ENCODE measurements around the gene DYRK1A. TPM values are rescaled to one million over a fixed set of nuclear protein-coding genes. Genes with fewer than 3 reads are reported as not detected.
A peak's percentile ranks its signal among the peaks of the same experiment; 100 is the strongest.

Gene DYRK1A
- total and polyA plus RNA-seq, 10 of the 15 experiments (the other 5 are each of a cell fraction or from before 2014, with no cell fraction given) = 2.4 to 68.6 (median 30.7) TPM

DNA sequence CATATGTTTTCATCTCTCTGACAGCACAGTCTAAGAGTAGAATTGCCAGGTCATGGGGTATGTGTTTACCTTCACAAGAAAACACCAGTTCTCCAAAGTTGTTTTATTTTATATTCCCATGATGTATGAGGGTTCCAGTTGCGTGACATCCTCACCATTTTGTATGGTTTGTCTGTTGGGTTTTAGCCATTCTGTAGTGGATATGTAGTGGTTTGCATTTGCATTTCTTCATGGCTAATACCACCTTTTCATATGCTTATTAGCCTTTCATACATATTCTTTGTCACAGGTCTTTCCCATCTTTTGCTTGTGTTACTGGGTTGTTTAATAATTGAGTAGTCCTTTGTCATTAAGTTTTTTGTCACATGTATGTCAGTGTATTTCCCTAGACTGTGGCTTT, 132.1 kb downstream of the DYRK1A start:
- Histone ChIP-seq H3K36me3 (ENCODE audit: control insufficient read depth in 2 of 2, insufficient read depth in 2 of 2, low read length in 1 of 2) (peaks cover 2 to 29% of the 10 kb centered on the region in 2 experiments; a peak in 2 of 4 replicates), H3K27me3 (replicated peaks in 1 of 2; ENCODE audit: control insufficient read depth in 2 of 2, insufficient read depth in 2 of 2, low read length in 1 of 2) (no peaks in the 10 kb centered on the region), H3K4me2 (ENCODE audit: control insufficient read depth, insufficient read depth) (no peak overlapping the region), H3K4me3 (no peak overlapping the region), H3K27ac (ENCODE audit: control insufficient read depth, insufficient read depth) (no peak overlapping the region), H3K9ac (ENCODE audit: control insufficient read depth, insufficient read depth, low read length) (no peak overlapping the region), H4K20me1 (ENCODE audit: control insufficient read depth, insufficient read depth) (no peaks in the 10 kb centered on the region), H3K4me1 (ENCODE audit: control insufficient read depth, insufficient read depth, low read length) (no peaks in the 10 kb centered on the region), H3K79me2 (ENCODE audit: control insufficient read depth, insufficient read depth, low read length) (no peaks in the 10 kb centered on the region; the same call in 1 of the 2 replicates), H3K9me3 (replicated peaks; ENCODE audit: control insufficient read depth, insufficient read depth, low read length) (no peaks in the 10 kb centered on the region), H2AFZ (ENCODE audit: control insufficient read depth, low read depth, low read length) (no peak overlapping the region)
- DNase-seq (ENCODE audit: low read depth, low spot score) (no peak), ATAC-seq (no peak), FAIRE-seq (no peak)
- intact Hi-C loops (cut with micrococcal nuclease; ENCODE audit: unreplicated experiment) = loop anchor here (10.0 kb wide), 1 partner anchor 334 kb away; no protein-coding TSS in a partner anchor
- BruUV-seq (replicated peaks) = TSS peak; percentile 30
- RAD21 ChIA-PET (ENCODE audit: unreplicated experiment) = no interaction called here
- 100% methylated on average over 1 of the region's 1 CpG for WGBS (ENCODE audit: insufficient coverage, insufficient replicate concordance, low lambda C conversion rate, missing lambda C conversion rate)
- CTCF ChIA-PET = no interaction called here
- POLR2A ChIA-PET = no interaction called here
- in situ Hi-C loops (cut with MboI) = no loop called here
- SMC1A ChIA-PET (ENCODE audit: uncharacterized antibody, unreplicated experiment) = interaction anchor here (1.4 kb wide), 1 partner anchor 65 kb away, joined by 3 read pairs; no protein-coding TSS in a partner anchor
- TF ChIP-seq TARDBP (IDR thresholded peaks at IDR 0.05; ENCODE audit: borderline replicate concordance) (no peak), POLR2AphosphoS5 (IDR thresholded peaks at IDR 0.05; ENCODE audit: low read length) (no peak), ASH2L (IDR thresholded peaks at IDR 0.05; ENCODE audit: borderline replicate concordance, low read depth) (no peak), RELA (IDR thresholded peaks at IDR 0.05; ENCODE audit: borderline replicate concordance, partially characterized antibody) (no peak)
- TF ChIP-seq, protein P1, sequence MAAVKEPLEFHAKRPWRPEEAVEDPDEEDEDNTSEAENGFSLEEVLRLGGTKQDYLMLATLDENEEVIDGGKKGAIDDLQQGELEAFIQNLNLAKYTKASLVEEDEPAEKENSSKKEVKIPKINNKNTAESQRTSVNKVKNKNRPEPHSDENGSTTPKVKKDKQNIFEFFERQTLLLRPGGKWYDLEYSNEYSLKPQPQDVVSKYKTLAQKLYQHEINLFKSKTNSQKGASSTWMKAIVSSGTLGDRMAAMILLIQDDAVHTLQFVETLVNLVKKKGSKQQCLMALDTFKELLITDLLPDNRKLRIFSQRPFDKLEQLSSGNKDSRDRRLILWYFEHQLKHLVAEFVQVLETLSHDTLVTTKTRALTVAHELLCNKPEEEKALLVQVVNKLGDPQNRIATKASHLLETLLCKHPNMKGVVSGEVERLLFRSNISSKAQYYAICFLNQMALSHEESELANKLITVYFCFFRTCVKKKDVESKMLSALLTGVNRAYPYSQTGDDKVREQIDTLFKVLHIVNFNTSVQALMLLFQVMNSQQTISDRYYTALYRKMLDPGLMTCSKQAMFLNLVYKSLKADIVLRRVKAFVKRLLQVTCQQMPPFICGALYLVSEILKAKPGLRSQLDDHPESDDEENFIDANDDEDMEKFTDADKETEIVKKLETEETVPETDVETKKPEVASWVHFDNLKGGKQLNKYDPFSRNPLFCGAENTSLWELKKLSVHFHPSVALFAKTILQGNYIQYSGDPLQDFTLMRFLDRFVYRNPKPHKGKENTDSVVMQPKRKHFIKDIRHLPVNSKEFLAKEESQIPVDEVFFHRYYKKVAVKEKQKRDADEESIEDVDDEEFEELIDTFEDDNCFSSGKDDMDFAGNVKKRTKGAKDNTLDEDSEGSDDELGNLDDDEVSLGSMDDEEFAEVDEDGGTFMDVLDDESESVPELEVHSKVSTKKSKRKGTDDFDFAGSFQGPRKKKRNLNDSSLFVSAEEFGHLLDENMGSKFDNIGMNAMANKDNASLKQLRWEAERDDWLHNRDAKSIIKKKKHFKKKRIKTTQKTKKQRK (IDR thresholded peaks at IDR 0.05; ENCODE audit: low read depth, low read length) = no peak
- TF ChIP-seq, protein P2, sequence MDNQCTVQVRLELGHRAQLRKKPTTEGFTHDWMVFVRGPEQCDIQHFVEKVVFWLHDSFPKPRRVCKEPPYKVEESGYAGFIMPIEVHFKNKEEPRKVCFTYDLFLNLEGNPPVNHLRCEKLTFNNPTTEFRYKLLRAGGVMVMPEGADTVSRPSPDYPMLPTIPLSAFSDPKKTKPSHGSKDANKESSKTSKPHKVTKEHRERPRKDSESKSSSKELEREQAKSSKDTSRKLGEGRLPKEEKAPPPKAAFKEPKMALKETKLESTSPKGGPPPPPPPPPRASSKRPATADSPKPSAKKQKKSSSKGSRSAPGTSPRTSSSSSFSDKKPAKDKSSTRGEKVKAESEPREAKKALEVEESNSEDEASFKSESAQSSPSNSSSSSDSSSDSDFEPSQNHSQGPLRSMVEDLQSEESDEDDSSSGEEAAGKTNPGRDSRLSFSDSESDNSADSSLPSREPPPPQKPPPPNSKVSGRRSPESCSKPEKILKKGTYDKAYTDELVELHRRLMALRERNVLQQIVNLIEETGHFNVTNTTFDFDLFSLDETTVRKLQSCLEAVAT (IDR thresholded peaks at IDR 0.05) = no peak
- TF ChIP-seq, protein P3, sequence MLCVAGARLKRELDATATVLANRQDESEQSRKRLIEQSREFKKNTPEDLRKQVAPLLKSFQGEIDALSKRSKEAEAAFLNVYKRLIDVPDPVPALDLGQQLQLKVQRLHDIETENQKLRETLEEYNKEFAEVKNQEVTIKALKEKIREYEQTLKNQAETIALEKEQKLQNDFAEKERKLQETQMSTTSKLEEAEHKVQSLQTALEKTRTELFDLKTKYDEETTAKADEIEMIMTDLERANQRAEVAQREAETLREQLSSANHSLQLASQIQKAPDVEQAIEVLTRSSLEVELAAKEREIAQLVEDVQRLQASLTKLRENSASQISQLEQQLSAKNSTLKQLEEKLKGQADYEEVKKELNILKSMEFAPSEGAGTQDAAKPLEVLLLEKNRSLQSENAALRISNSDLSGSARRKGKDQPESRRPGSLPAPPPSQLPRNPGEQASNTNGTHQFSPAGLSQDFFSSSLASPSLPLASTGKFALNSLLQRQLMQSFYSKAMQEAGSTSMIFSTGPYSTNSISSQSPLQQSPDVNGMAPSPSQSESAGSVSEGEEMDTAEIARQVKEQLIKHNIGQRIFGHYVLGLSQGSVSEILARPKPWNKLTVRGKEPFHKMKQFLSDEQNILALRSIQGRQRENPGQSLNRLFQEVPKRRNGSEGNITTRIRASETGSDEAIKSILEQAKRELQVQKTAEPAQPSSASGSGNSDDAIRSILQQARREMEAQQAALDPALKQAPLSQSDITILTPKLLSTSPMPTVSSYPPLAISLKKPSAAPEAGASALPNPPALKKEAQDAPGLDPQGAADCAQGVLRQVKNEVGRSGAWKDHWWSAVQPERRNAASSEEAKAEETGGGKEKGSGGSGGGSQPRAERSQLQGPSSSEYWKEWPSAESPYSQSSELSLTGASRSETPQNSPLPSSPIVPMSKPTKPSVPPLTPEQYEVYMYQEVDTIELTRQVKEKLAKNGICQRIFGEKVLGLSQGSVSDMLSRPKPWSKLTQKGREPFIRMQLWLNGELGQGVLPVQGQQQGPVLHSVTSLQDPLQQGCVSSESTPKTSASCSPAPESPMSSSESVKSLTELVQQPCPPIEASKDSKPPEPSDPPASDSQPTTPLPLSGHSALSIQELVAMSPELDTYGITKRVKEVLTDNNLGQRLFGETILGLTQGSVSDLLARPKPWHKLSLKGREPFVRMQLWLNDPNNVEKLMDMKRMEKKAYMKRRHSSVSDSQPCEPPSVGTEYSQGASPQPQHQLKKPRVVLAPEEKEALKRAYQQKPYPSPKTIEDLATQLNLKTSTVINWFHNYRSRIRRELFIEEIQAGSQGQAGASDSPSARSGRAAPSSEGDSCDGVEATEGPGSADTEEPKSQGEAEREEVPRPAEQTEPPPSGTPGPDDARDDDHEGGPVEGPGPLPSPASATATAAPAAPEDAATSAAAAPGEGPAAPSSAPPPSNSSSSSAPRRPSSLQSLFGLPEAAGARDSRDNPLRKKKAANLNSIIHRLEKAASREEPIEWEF (IDR thresholded peaks at IDR 0.05; ENCODE audit: insufficient replicate concordance, low read depth, low read length) = no peak
- TF ChIP-seq, protein P4, sequence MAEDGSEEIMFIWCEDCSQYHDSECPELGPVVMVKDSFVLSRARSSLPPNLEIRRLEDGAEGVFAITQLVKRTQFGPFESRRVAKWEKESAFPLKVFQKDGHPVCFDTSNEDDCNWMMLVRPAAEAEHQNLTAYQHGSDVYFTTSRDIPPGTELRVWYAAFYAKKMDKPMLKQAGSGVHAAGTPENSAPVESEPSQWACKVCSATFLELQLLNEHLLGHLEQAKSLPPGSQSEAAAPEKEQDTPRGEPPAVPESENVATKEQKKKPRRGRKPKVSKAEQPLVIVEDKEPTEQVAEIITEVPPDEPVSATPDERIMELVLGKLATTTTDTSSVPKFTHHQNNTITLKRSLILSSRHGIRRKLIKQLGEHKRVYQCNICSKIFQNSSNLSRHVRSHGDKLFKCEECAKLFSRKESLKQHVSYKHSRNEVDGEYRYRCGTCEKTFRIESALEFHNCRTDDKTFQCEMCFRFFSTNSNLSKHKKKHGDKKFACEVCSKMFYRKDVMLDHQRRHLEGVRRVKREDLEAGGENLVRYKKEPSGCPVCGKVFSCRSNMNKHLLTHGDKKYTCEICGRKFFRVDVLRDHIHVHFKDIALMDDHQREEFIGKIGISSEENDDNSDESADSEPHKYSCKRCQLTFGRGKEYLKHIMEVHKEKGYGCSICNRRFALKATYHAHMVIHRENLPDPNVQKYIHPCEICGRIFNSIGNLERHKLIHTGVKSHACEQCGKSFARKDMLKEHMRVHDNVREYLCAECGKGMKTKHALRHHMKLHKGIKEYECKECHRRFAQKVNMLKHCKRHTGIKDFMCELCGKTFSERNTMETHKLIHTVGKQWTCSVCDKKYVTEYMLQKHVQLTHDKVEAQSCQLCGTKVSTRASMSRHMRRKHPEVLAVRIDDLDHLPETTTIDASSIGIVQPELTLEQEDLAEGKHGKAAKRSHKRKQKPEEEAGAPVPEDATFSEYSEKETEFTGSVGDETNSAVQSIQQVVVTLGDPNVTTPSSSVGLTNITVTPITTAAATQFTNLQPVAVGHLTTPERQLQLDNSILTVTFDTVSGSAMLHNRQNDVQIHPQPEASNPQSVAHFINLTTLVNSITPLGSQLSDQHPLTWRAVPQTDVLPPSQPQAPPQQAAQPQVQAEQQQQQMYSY (CRISPR knock-in tag; IDR thresholded peaks at IDR 0.05) = no peak

All from GM12878 (cell line).